Caco-2 (cell line): ENCODE measurements around the gene NXPE2. TPM values are rescaled to one million over a fixed set of nuclear protein-coding genes. Genes with fewer than 3 reads are reported as not detected.

Experiments
- BruUV-seq: library from RNA; stranded (reverse); fragments of 400-500 nt; replicated peaks from 2 replicates; lab custom pipeline; 2021; lab: Mats Ljungman, UMichigan
- CTCF ChIA-PET: fragments of 300-600 bp; sonication (Branson Sonifier 250); formaldehyde crosslinking; loops from one replicate; lab custom pipeline; 2022; ENCODE audit warnings: antibody characterized with exemption; lab: Charles Lee
- POLR2A ChIA-PET: fragments of 300-600 bp; sonication (Branson Sonifier 250); formaldehyde crosslinking; loops from one replicate; lab custom pipeline; 2022; ENCODE audit warnings: antibody characterized with exemption; lab: Charles Lee
- DNase-seq, 2 experiments: peaks; one replicate each; pipeline versions ENCODE4 v3.0.0 to v3.0.0-alpha.2; 2020 to 2022
- H3K27me3 ChIP-seq: replicated peaks from 2 replicates; pipeline ENCODE4 v1.6.0; 2011; ENCODE audit warnings: low read length; ENCODE audit not compliant: control insufficient read depth, insufficient read depth
- H3K36me3 ChIP-seq: 2 replicates; pipeline ENCODE4 v1.5.1; 2011; ENCODE audit warnings: low read length; ENCODE audit not compliant: control insufficient read depth, insufficient read depth
- H3K4me1 ChIP-seq: fragments of 250-450 bp; sonication (Bioruptor Pico); 2 replicates; pipeline ENCODE4 v1.5.1; 2020; ENCODE audit warnings: mild to moderate bottlenecking
- H3K4me3 ChIP-seq: 2 replicates; pipeline ENCODE4 v1.5.1; 2011; ENCODE audit warnings: low read depth, mild to moderate bottlenecking, control low read depth, low read length
- H3K9me3 ChIP-seq: fragments of 250-450 bp; sonication (Bioruptor Pico); 2 replicates; pipeline ENCODE4 v1.5.1; 2020; ENCODE audit warnings: mild to moderate bottlenecking, moderate library complexity
- H3K27ac Mint-ChIP-seq: one replicate; pipeline ENCODE4 v1.8.0; 2022; ENCODE audit warnings: mixed read lengths; ENCODE audit not compliant: unreplicated experiment
- H3K27me3 Mint-ChIP-seq: one replicate; pipeline ENCODE4 v1.8.0; 2022; ENCODE audit warnings: mixed read lengths; ENCODE audit not compliant: insufficient read depth, unreplicated experiment
- H3K36me3 Mint-ChIP-seq: one replicate; pipeline ENCODE4 v1.8.0; 2022; ENCODE audit warnings: mild to moderate bottlenecking, mixed read lengths; ENCODE audit not compliant: insufficient read depth, unreplicated experiment
- H3K4me1 Mint-ChIP-seq: one replicate; pipeline ENCODE4 v1.8.0; 2022; ENCODE audit warnings: low read depth, mixed read lengths; ENCODE audit not compliant: unreplicated experiment
- H3K4me3 Mint-ChIP-seq: one replicate; pipeline ENCODE4 v1.8.0; 2022; ENCODE audit warnings: mild to moderate bottlenecking, moderate library complexity, mixed read lengths; ENCODE audit not compliant: unreplicated experiment
- H3K9me3 Mint-ChIP-seq: one replicate; pipeline ENCODE4 v1.8.0; 2022; ENCODE audit warnings: mixed read lengths; ENCODE audit not compliant: unreplicated experiment
- intact Hi-C: fragments of 100-400 bp; cut with micrococcal nuclease; formaldehyde crosslinking; loops from one replicate; pipeline ENCODE4 v1.10.0; 2022; ENCODE audit not compliant: unreplicated experiment
- total RNA-seq: library from RNA; stranded (reverse); gene quantifications from 2 replicates; pipeline ENCODE4 v1.2.3, GENCODE V29; 2022
- TF ChIP-seq, protein P1 (sequence below), 2 experiments: fragments of 200-600 bp in 1 of 2; IDR thresholded peaks; 1 replicate in 1 of 2; 2 replicates in 1 of 2; pipeline versions ENCODE4 v1.5.1 to v1.8.0; 2011 to 2022; ENCODE audit warnings: antibody characterized with exemption in 1 of 2, control low read depth in 1 of 2, inconsistent platforms in 1 of 2, low read depth in 1 of 2, low read length in 1 of 2, mild to moderate bottlenecking in 1 of 2, moderate library complexity in 1 of 2; ENCODE audit not compliant: insufficient read depth in 1 of 2, severe bottlenecking in 1 of 2, unreplicated experiment in 1 of 2

The NXPE2 gene
- total RNA-seq, 1 experiment from 2014 or later, result not detected

DNA sequence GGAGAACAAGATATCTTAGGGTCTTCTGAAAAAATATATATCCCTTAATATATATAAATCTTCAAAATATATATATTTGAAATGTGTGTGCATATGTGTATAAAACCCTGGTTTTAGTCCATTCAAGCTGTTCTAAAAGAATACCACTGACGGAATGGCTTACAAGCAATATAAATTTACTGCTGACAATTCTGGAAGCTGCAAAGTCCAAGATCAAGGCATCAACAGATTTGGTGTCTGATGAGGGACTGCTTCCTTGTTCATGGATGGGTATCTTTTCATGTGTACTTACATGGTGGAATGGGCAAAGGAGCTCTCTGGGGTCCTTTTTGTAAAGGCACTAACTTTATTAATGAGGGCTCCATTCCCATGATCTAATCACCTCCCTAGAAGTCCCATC is 6.8 kb downstream of the NXPE2 start:
- no peaks in the 10 kb centered on the region for H3K4me1 Mint-ChIP-seq
- no peak overlapping the region for H3K4me3 ChIP-seq
- no TSS peak for BruUV-seq
- CTCF ChIA-PET, result no interaction called here
- peaks cover 31% of the 10 kb centered on the region for H3K9me3 Mint-ChIP-seq
- TF ChIP-seq, protein P1, sequence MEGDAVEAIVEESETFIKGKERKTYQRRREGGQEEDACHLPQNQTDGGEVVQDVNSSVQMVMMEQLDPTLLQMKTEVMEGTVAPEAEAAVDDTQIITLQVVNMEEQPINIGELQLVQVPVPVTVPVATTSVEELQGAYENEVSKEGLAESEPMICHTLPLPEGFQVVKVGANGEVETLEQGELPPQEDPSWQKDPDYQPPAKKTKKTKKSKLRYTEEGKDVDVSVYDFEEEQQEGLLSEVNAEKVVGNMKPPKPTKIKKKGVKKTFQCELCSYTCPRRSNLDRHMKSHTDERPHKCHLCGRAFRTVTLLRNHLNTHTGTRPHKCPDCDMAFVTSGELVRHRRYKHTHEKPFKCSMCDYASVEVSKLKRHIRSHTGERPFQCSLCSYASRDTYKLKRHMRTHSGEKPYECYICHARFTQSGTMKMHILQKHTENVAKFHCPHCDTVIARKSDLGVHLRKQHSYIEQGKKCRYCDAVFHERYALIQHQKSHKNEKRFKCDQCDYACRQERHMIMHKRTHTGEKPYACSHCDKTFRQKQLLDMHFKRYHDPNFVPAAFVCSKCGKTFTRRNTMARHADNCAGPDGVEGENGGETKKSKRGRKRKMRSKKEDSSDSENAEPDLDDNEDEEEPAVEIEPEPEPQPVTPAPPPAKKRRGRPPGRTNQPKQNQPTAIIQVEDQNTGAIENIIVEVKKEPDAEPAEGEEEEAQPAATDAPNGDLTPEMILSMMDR (IDR thresholded peaks at IDR 0.05; ENCODE audit: insufficient read depth in 1 of 2, low read depth in 1 of 2, low read length in 1 of 2, severe bottlenecking in 1 of 2, unreplicated experiment in 1 of 2), result no peak
- no peaks in the 10 kb centered on the region for H3K36me3 Mint-ChIP-seq
- H3K27me3 Mint-ChIP-seq, result no peaks in the 10 kb centered on the region
- POLR2A ChIA-PET, result no interaction called here
- intact Hi-C loops, result no loop called here
- no peak overlapping the region for H3K4me3 Mint-ChIP-seq
- DNase-seq, result no peak
- no peaks in the 10 kb centered on the region for H3K36me3 ChIP-seq
- H3K27me3 ChIP-seq, result no peaks in the 10 kb centered on the region
- H3K27ac Mint-ChIP-seq, result no peak overlapping the region
- H3K4me1 ChIP-seq, result no peaks in the 10 kb centered on the region
- peaks cover 23% of the 10 kb centered on the region for H3K9me3 ChIP-seq

DNA sequence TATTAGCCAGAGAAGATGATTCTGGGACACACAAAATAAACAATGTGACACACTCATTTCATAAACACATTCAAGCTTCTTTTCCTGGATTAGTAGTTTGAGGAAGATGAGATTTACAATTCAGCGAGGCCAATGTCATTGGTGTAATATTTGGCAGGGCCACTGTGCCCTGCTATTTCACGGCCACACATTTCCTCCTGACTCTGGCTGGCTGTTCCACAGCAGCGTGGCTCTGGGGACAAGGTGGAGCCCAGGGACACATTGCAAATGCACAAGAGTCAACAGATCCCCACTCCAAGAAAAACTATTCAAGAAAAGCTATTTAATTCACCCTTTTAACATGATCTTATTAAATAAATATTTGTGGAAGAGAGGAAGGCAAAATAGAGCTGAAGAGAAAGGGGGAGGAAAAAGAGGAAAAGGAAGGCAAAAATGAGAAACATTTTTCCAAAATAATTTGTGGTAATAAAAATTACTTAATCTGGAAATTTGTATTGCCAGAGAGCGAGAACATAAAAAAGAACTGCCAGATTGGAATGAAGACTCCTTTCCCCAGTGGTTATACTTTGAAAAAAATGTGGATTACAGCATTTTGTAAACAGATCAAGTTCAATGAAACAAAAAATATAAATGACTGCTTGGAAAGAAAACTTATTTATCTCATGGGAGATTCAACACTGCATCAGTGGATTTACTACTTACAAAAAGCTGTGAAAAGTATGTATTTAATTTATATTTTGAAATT is 27.1 kb downstream of the NXPE2 start:
- no peaks in the 10 kb centered on the region for H3K4me1 Mint-ChIP-seq
- H3K27me3 ChIP-seq, result no peaks in the 10 kb centered on the region
- TF ChIP-seq, protein P1 (IDR thresholded peaks at IDR 0.05; ENCODE audit: insufficient read depth in 1 of 2, low read depth in 1 of 2, low read length in 1 of 2, severe bottlenecking in 1 of 2, unreplicated experiment in 1 of 2), result no peak
- no peak overlapping the region for H3K4me3 ChIP-seq
- H3K36me3 Mint-ChIP-seq, result no peaks in the 10 kb centered on the region
- DNase-seq, result no peak
- H3K4me3 Mint-ChIP-seq, result no peak overlapping the region
- CTCF ChIA-PET, result no interaction called here
- no peaks in the 10 kb centered on the region for H3K4me1 ChIP-seq
- no peak overlapping the region for H3K27ac Mint-ChIP-seq
- no peaks in the 10 kb centered on the region for H3K36me3 ChIP-seq
- POLR2A ChIA-PET, result no interaction called here
- intact Hi-C loops, result no loop called here
- H3K9me3 ChIP-seq, result peaks cover under 1% of the 10 kb centered on the region
- BruUV-seq, result no TSS peak
- peaks cover 15% of the 10 kb centered on the region for H3K27me3 Mint-ChIP-seq
- H3K9me3 Mint-ChIP-seq, result peaks cover 10% of the 10 kb centered on the region

DNA sequence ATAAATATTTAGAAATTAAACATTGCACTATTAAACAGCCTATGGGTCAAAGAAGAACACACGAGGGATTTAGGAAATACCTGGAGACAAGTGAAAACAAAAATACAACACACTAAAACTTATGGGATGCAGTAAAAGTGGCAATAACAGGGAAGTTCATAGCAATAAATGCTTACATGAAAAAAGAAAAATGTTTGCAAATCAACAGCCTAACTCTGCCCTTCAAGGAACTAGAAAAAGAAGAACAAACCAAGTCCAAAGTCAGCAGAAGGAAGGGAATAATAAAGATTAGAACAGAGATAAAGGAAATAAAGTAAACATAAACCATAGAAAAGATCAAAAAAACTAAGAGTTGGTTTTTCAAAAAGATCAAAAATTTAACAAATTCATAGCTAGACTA is 31.6 kb downstream of the NXPE2 start:
- ChIA-PET POLR2A (no interaction called here), CTCF (no interaction called here)
- Mint-ChIP-seq H3K27ac (no peak overlapping the region), H3K27me3 (peaks cover 5% of the 10 kb centered on the region), H3K9me3 (peaks cover 23% of the 10 kb centered on the region), H3K36me3 (no peaks in the 10 kb centered on the region), H3K4me3 (no peak overlapping the region), H3K4me1 (no peaks in the 10 kb centered on the region)
- intact Hi-C loops, result no loop called here
- BruUV-seq, result no TSS peak
- peaks cover 12% of the 10 kb centered on the region for H3K9me3 ChIP-seq
- no peaks in the 10 kb centered on the region for H3K27me3 ChIP-seq
- TF ChIP-seq, protein P1 (IDR thresholded peaks at IDR 0.05; ENCODE audit: insufficient read depth in 1 of 2, low read depth in 1 of 2, low read length in 1 of 2, severe bottlenecking in 1 of 2, unreplicated experiment in 1 of 2), result no peak
- no peaks in the 10 kb centered on the region for H3K36me3 ChIP-seq
- DNase-seq, result no peak
- no peaks in the 10 kb centered on the region for H3K4me1 ChIP-seq
- H3K4me3 ChIP-seq, result no peak overlapping the region
